Esophagus muscularis mucosa (tissue), 3 donors: ENCODE results near the gene SP100.

Experiments used
- CTCF ChIP-seq, 3 experiments: fragments of 200-600 bp in 2 of 3; fragments of 450-650 bp in 1 of 3; sonication (generic) in 2 of 3; IDR thresholded peaks; one replicate each; pipeline ENCODE4 v1.5.1; 2017 to 2019; ENCODE audit warnings: antibody characterized with exemption in 3 of 3, mild to moderate bottlenecking in 2 of 3, moderate library complexity in 1 of 3
- POLR2AphosphoS5 ChIP-seq, 2 donors: sonication (generic); formaldehyde crosslinking; IDR thresholded peaks; one replicate each; pipeline ENCODE4 v1.6.1; 2017; ENCODE audit warnings: antibody characterized with exemption in 2 of 2

DNA sequence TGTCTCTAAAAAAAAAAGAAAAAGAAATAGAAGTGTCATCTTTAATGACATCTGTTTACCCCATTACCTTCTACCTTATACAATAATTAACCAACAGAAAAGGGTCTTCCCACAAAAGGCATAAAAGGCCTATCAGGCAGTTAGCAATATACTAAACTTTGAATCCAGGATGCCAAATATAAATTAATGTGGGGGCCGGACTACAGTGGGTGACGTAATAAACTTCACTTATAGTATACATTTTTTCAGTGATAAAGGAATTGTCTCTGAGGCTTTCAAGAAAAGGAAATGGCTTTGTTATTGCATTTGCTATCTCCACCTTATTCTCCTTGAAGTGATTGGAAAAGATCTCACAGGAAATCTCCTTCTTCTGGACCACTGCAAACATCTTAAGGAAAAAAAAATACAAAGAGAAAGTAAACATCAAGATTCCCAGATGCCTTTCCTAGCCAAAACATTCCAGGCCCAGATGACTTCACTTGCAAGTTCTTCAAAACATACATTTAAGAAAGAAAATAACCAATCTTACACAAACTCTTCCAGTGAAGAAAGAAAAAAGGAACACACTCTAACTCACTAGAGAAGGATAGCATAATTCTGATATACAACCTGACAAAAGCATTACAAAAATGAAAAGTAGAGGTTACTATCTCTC is 170.5 kb downstream of the SP100 start:
- TF ChIP-seq POLR2AphosphoS5 (IDR thresholded peaks at IDR 0.05) = no peak
- no peak for TF ChIP-seq CTCF (IDR thresholded peaks at IDR 0.05)
